Activated CD8-positive, alpha-beta T cell treated with anti-CD3 and anti-CD28 coated beads for 36 hours (primary cell): ENCODE measurements around the gene EML1. TPM values are rescaled to one million over a fixed set of nuclear protein-coding genes. Genes with fewer than 3 reads are reported as not detected.

ENCODE experiments used
- ATAC-seq: fragments of 200-7000 bp; cut with Tn5 transposase; one replicate; pipeline ENCODE4 v1.10.0; 2021; ENCODE audit warnings: mild to moderate bottlenecking, moderate library complexity
- CTCF ChIA-PET: fragments of 350-600 bp; sonication (Branson Sonifier 250); formaldehyde crosslinking; loops from one replicate; lab custom pipeline; 2021; ENCODE audit warnings: antibody characterized with exemption; lab: Charles Lee
- POLR2A ChIA-PET: fragments of 350-600 bp; sonication (Branson Sonifier 250); formaldehyde crosslinking; loops from one replicate; lab custom pipeline; 2021; ENCODE audit warnings: antibody characterized with exemption; lab: Charles Lee
- DNase-seq: peaks from one replicate; pipeline ENCODE4 v3.0.0-alpha.2; 2020
- H3K27ac Mint-ChIP-seq: one replicate; pipeline ENCODE4 v1.8.0; 2021; ENCODE audit warnings: mild to moderate bottlenecking, mixed read lengths
- H3K27me3 Mint-ChIP-seq: one replicate; pipeline ENCODE4 v1.8.0; 2021; ENCODE audit warnings: mixed read lengths
- H3K36me3 Mint-ChIP-seq: one replicate; pipeline ENCODE4 v1.8.0; 2021; ENCODE audit warnings: low read depth, mixed read lengths
- H3K4me1 Mint-ChIP-seq: one replicate; pipeline ENCODE4 v1.8.0; 2021; ENCODE audit warnings: low read depth, mixed read lengths
- H3K4me3 Mint-ChIP-seq: one replicate; pipeline ENCODE4 v1.8.0; 2021; ENCODE audit warnings: mild to moderate bottlenecking, moderate library complexity, mixed read lengths
- H3K9me3 Mint-ChIP-seq: one replicate; pipeline ENCODE4 v1.8.0; 2021; ENCODE audit warnings: mixed read lengths
- intact Hi-C: fragments of 100-400 bp; cut with micrococcal nuclease; formaldehyde crosslinking; loops from one replicate; pipeline ENCODE4 v1.10.0; 2022
- total RNA-seq, 2 experiments: library from RNA; stranded (reverse); gene quantifications; one replicate each; pipeline ENCODE4 v1.2.3, GENCODE V29; 2021
- TF ChIP-seq, protein P1 (sequence below): fragments of 200-600 bp; IDR thresholded peaks from one replicate; pipeline ENCODE4 v1.8.0; 2022; ENCODE audit warnings: antibody characterized with exemption, mild to moderate bottlenecking

Gene EML1
- total RNA-seq, 2 experiments from 2014 or later, result 0.56 to 0.70 TPM

DNA sequence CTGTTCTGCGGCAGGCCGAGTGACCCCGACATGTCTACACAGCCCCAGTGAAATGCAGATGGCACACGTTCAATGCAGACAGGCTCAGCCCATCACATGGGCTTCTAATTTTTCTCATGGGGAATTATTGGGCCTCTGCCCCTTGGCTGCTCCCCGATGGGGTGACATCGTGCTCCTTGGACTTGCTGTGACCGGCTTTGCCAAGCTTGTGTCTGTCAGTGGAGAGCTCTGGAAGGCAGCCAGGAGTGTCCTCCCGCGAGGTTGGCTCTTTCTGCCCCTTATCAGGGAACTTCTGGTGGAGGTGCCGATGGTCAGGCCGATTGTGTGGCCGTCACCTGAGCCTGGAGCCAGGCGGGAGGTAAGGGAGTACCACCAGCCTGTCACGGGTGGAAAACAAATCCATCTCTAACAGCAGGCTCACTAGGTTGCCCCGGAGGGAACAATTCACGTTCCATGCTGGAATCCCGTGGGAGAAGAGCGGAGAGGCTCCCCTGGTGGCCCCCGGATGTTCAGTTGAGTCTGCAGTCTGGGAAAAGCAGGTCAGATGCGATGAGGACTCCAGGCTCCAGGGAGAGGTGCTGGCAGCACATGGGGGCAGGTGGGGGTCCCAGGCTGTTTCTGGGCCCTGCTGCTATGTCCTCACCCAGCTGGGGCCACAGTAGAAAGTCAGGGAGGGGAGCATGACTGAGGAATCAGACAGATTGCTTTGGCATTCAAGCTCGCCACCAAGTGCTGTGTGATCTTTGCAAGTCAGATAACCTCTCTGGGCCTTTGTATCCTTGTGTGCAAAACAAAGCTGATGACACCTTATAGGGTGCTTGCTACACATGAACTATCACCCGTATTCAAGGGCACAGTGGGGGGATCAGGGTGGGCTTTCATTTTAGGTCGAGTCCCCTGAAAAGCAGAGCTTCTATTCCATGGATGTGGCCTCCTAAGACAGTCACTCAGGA lies 43.2 kb upstream of the EML1 start:
- Mint-ChIP-seq H3K27ac (no peak overlapping the region), H3K4me1 (peaks cover 16% of the 10 kb centered on the region), H3K27me3 (peaks cover 41% of the 10 kb centered on the region), H3K36me3 (no peaks in the 10 kb centered on the region), H3K4me3 (no peak overlapping the region), H3K9me3 (no peaks in the 10 kb centered on the region)
- TF ChIP-seq, protein P1, sequence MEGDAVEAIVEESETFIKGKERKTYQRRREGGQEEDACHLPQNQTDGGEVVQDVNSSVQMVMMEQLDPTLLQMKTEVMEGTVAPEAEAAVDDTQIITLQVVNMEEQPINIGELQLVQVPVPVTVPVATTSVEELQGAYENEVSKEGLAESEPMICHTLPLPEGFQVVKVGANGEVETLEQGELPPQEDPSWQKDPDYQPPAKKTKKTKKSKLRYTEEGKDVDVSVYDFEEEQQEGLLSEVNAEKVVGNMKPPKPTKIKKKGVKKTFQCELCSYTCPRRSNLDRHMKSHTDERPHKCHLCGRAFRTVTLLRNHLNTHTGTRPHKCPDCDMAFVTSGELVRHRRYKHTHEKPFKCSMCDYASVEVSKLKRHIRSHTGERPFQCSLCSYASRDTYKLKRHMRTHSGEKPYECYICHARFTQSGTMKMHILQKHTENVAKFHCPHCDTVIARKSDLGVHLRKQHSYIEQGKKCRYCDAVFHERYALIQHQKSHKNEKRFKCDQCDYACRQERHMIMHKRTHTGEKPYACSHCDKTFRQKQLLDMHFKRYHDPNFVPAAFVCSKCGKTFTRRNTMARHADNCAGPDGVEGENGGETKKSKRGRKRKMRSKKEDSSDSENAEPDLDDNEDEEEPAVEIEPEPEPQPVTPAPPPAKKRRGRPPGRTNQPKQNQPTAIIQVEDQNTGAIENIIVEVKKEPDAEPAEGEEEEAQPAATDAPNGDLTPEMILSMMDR, result no peak
- intact Hi-C loops, result no loop called here
- POLR2A ChIA-PET, result no interaction called here
- DNase-seq (no peak), ATAC-seq (no peak)
- CTCF ChIA-PET, result interaction anchor here (1.3 kb wide), 1 partner anchor 15 kb away, joined by 3 read pairs; no protein-coding TSS in a partner anchor

DNA sequence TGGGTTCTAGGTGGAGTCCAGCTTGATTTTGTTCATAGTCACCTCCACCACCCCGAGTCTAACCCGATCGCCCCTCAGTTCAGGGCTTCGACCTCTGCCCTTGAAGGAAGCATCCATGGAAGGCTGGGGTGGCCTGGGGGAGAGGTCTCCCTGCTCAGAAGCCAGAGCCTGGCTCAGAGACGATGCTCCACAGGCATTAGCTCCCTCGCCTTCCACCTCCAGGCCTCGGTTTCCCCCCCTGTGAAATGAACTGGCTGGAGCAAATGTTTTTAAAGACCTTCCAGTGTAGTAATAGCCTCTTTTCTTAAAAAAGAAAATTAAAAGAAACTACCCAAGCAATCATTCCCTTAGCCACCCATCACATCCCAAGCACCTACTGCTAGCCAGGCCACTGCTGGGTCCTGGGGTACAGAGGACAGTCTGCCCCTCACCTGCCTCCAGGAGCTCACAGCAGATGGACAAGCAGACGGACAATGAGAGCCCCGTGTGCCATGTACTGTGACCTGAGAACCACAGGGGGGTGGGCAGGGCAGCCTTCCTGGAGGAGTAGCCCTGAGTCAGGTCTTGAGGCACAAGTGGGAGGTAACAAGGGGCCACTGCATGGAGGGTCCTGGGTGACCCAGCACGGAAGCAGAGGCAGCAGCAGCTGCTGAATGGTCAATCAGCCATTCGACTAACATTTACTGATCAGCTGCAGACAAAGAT lies 42.3 kb upstream of the EML1 start:
- Mint-ChIP-seq H3K4me3 (no peak overlapping the region), H3K27ac (no peak overlapping the region), H3K4me1 (peaks cover 15% of the 10 kb centered on the region), H3K27me3 (peaks cover 41% of the 10 kb centered on the region), H3K9me3 (no peaks in the 10 kb centered on the region), H3K36me3 (no peaks in the 10 kb centered on the region)
- ATAC-seq (no peak), DNase-seq (no peak)
- TF ChIP-seq, protein P1, result no peak
- intact Hi-C loops, result no loop called here
- ChIA-PET CTCF (interaction anchor here (1.3 to 1.8 kb wide), 3 partner anchors 16 to 196 kb away, joined by 3 to 4 read pairs (median 3); no protein-coding TSS in a partner anchor), POLR2A (no interaction called here)

DNA sequence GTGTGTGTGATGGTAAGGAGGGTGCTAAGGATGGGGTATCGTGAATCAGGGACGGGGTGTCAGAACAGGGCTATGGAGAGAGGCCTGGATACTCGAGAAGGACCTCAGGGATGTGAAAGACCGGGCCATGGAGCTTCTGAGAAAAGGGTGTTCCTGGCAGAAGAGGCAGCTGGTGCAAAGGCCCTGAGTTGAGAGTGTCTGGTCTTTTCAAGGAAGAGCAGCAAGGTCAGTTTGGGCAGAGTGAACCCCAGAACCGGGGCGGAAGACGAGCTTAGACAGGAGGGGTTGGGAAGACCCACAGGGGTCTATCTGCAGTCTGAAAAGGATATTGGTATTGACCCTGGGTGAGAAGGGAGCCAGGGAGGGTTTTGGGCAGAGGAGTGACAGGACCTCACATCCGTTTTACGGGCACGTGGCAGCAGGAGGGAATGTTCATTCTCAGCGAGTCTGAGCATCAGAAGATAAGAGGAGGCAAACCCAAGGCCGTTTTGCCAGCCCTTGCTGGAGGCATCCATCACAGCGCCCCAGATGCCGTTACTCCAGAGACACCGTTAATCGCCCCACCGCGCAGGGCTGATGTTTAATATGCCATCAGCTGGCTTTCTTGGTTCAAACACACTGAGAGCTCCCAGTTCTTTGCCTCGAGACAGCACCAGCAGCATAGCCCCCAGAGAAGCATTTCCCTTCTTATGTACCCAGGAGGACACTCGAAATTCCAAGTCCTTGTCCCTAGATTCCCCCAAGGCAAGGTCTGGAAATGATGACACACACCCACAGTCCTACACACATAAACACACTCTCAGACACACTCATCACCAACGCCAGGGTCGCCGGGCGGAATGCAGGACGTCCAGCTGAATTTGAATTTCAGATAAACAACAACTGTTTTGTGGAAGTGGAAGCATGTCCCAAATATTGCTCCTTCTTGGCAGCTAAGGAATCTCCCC lies 41.4 kb upstream of the EML1 start:
- H3K36me3 Mint-ChIP-seq, result no peaks in the 10 kb centered on the region
- peaks cover 9% of the 10 kb centered on the region for H3K4me1 Mint-ChIP-seq
- intact Hi-C loops, result no loop called here
- no peak overlapping the region for H3K4me3 Mint-ChIP-seq
- peaks cover 43% of the 10 kb centered on the region for H3K27me3 Mint-ChIP-seq
- no peak for ATAC-seq
- TF ChIP-seq, protein P1, result no peak
- H3K9me3 Mint-ChIP-seq, result no peaks in the 10 kb centered on the region
- DNase-seq, result no peak
- H3K27ac Mint-ChIP-seq, result no peak overlapping the region
- CTCF ChIA-PET, result interaction anchor here (0.6 to 1.8 kb wide), 5 partner anchors 12 to 585 kb away, joined by 3 to 4 read pairs (median 3); no protein-coding TSS in a partner anchor
- POLR2A ChIA-PET, result no interaction called here

DNA sequence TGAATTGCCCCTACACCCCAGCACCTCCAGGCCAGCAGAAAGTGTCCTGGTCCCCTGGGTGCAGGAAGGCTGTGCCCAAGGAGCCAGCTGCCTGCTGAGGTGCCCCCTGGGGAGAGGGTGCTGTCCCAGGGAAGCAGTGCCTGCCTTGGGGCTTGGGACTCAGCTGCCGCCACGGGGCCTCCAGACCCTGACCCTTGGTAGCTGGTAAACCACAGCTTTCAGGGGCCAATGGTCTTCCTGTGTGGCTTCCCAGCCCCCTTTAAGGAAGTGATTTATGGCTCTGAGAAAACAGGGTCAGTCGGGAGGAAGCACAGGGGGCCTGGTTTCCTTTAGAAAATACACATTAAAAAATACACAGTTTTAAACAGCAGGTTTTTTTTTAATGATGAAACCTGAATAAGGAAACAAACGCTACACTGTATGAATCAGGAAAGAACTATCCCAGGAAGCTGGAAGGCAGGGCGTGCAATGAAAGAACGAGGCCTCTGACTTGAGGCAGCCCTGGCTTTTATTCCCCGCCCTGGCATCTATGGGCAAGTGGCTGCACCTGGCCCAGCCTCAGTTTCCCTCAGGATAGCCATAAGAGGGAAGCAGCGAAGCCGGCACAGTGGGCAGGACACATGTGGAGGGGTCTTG lies 40.6 kb upstream of the EML1 start:
- peaks cover 44% of the 10 kb centered on the region for H3K27me3 Mint-ChIP-seq
- TF ChIP-seq, protein P1, result no peak
- no peaks in the 10 kb centered on the region for H3K36me3 Mint-ChIP-seq
- no peak for ATAC-seq
- H3K27ac Mint-ChIP-seq, result no peak overlapping the region
- peaks cover 8% of the 10 kb centered on the region for H3K4me1 Mint-ChIP-seq
- ChIA-PET CTCF (interaction anchor here (0.8 to 1.8 kb wide), 4 partner anchors 13 to 195 kb away, joined by 3 to 4 read pairs (median 4); no protein-coding TSS in a partner anchor), POLR2A (no interaction called here)
- no peak for DNase-seq
- H3K9me3 Mint-ChIP-seq, result no peaks in the 10 kb centered on the region
- no peak overlapping the region for H3K4me3 Mint-ChIP-seq
- intact Hi-C loops, result no loop called here
